A673 (cell line): Measurements from ENCODE around the gene VRK2.

Experiments used
- EZH2 ChIP-seq: fragments of 200-600 bp; sonication (generic); IDR thresholded peaks from 2 replicates; pipeline ENCODE4 v1.6.1; 2017; ENCODE audit warnings: borderline replicate concordance, low read depth, mild to moderate bottlenecking, mixed read lengths, antibody characterized with exemption, low read length; ENCODE audit not compliant: poor library complexity, severe bottlenecking
- TF ChIP-seq, protein P1 (sequence below): fragments of 300-800, 200-600 bp; sonication (generic); conservative IDR thresholded peaks from 2 replicates; pipeline ENCODE4 v1.5.1; 2017; ENCODE audit warnings: low read depth, mild to moderate bottlenecking, antibody characterized with exemption, low read length, moderate library complexity, mixed read lengths

DNA sequence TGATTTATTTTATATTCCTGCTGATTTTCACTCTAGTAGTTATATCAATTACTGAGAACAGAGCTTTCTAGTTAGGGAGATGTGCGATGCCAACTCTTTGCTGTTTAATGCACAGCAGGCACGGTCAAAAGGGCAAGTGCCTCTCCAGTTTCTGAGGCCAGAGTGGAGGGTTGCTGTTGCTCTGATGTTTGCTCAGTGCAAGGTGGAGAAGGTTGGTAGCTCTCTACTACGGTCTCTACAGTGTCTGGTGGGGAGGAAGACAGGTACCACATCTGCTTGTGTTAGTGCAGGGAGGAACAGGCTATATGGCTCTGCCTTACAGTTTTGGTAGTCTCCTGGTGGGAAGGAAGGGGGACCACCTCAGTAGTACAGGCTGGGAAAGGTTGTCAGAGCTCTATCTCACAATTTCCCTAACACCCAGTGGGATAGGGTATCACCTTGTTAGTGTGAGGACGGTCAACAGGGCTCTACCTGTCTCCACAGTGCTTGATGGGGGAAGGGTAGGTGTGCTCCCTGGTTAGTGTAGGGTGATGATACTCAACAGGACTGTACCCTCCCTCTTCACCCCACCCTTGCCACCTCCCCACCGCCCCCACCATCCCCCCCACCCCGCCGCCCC is 108.7 kb downstream of the VRK2 start:
- TF ChIP-seq, protein P1, sequence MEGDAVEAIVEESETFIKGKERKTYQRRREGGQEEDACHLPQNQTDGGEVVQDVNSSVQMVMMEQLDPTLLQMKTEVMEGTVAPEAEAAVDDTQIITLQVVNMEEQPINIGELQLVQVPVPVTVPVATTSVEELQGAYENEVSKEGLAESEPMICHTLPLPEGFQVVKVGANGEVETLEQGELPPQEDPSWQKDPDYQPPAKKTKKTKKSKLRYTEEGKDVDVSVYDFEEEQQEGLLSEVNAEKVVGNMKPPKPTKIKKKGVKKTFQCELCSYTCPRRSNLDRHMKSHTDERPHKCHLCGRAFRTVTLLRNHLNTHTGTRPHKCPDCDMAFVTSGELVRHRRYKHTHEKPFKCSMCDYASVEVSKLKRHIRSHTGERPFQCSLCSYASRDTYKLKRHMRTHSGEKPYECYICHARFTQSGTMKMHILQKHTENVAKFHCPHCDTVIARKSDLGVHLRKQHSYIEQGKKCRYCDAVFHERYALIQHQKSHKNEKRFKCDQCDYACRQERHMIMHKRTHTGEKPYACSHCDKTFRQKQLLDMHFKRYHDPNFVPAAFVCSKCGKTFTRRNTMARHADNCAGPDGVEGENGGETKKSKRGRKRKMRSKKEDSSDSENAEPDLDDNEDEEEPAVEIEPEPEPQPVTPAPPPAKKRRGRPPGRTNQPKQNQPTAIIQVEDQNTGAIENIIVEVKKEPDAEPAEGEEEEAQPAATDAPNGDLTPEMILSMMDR: no peak
- no peak for TF ChIP-seq EZH2
